ENCODE data around the gene MSX2. TPM values are rescaled to one million over a fixed set of nuclear protein-coding genes. Genes with fewer than 3 reads are reported as not detected.

MSX2 gene
- total and polyA plus RNA-seq, 9 of the 15 experiments (the other 6 are each of a cell fraction or from before 2014, with no cell fraction given), result not detected

GRCh38 chr5:174718880-174719610, 5.3 kb upstream of the MSX2 start (continued):
- TF ChIP-seq TBP (optimal IDR thresholded peaks at IDR 0.05; ENCODE audit: low read depth, low read length), result no peak
- TF ChIP-seq, protein P1, sequence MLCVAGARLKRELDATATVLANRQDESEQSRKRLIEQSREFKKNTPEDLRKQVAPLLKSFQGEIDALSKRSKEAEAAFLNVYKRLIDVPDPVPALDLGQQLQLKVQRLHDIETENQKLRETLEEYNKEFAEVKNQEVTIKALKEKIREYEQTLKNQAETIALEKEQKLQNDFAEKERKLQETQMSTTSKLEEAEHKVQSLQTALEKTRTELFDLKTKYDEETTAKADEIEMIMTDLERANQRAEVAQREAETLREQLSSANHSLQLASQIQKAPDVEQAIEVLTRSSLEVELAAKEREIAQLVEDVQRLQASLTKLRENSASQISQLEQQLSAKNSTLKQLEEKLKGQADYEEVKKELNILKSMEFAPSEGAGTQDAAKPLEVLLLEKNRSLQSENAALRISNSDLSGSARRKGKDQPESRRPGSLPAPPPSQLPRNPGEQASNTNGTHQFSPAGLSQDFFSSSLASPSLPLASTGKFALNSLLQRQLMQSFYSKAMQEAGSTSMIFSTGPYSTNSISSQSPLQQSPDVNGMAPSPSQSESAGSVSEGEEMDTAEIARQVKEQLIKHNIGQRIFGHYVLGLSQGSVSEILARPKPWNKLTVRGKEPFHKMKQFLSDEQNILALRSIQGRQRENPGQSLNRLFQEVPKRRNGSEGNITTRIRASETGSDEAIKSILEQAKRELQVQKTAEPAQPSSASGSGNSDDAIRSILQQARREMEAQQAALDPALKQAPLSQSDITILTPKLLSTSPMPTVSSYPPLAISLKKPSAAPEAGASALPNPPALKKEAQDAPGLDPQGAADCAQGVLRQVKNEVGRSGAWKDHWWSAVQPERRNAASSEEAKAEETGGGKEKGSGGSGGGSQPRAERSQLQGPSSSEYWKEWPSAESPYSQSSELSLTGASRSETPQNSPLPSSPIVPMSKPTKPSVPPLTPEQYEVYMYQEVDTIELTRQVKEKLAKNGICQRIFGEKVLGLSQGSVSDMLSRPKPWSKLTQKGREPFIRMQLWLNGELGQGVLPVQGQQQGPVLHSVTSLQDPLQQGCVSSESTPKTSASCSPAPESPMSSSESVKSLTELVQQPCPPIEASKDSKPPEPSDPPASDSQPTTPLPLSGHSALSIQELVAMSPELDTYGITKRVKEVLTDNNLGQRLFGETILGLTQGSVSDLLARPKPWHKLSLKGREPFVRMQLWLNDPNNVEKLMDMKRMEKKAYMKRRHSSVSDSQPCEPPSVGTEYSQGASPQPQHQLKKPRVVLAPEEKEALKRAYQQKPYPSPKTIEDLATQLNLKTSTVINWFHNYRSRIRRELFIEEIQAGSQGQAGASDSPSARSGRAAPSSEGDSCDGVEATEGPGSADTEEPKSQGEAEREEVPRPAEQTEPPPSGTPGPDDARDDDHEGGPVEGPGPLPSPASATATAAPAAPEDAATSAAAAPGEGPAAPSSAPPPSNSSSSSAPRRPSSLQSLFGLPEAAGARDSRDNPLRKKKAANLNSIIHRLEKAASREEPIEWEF (CRISPR knock-in tag; IDR thresholded peaks at IDR 0.05), result no peak
- TF ChIP-seq RBM25 (IDR thresholded peaks at IDR 0.05; ENCODE audit: low read depth, low read length, severe bottlenecking), result no peak
